ENCODE data around the gene VARS2.
"Not testable (repeated sequence)": the region's sequence is repeated elsewhere in the genome, so short reads cannot be mapped to it uniquely, and the experiment has no call there.

The VARS2 gene

GRCh38 chr6:30917487-30917886, 3.4 kb downstream of the VARS2 start:
- no peak for TF ChIP-seq CSRNP3 (CRISPR knock-in tag; IDR thresholded peaks at IDR 0.05)
- no peak for ATAC-seq

GRCh38 chr6:30918670-30919069, 4.6 kb downstream of the VARS2 start:
- ATAC-seq = no peak
- TF ChIP-seq ZNF8 (CRISPR knock-in tag; IDR thresholded peaks at IDR 0.05) = no peak

GRCh38 chr6:30922447-30922852, 8.4 kb downstream of the VARS2 start:
- no peak for ATAC-seq
- no peak for TF ChIP-seq TOX (CRISPR knock-in tag; IDR thresholded peaks at IDR 0.05; ENCODE audit: borderline replicate concordance)
- TF ChIP-seq ZFP30 (CRISPR knock-in tag; IDR thresholded peaks at IDR 0.05) = no peak
- TF ChIP-seq POU6F1 (CRISPR knock-in tag; IDR thresholded peaks at IDR 0.05; ENCODE audit: borderline replicate concordance, low read depth) = no peak
- TF ChIP-seq RARB (CRISPR knock-in tag; IDR thresholded peaks at IDR 0.05) = no peak
- TF ChIP-seq ZFP3 (CRISPR knock-in tag; IDR thresholded peaks at IDR 0.05) = no peak
- TF ChIP-seq ARNTL (CRISPR knock-in tag; IDR thresholded peaks at IDR 0.05; ENCODE audit: borderline replicate concordance, low read depth) = no peak
- no peak for TF ChIP-seq GLIS3 (CRISPR knock-in tag; IDR thresholded peaks at IDR 0.05)
- no peak for TF ChIP-seq ZNF70 (CRISPR knock-in tag; IDR thresholded peaks at IDR 0.05)
- no peak for TF ChIP-seq PPARA (CRISPR knock-in tag; IDR thresholded peaks at IDR 0.05; ENCODE audit: borderline replicate concordance)
- no peak for TF ChIP-seq SNAI2 (CRISPR knock-in tag; IDR thresholded peaks at IDR 0.05)
- TF ChIP-seq ZNF8 (CRISPR knock-in tag; IDR thresholded peaks at IDR 0.05) = no peak
- TF ChIP-seq ZC3H10 (CRISPR knock-in tag; IDR thresholded peaks at IDR 0.05) = no peak
- no peak for TF ChIP-seq CSDC2 (CRISPR knock-in tag; IDR thresholded peaks at IDR 0.05)
- no peak for TF ChIP-seq CREB5 (CRISPR knock-in tag; IDR thresholded peaks at IDR 0.05; ENCODE audit: low read depth)
- no peak for TF ChIP-seq CSRNP3 (CRISPR knock-in tag; IDR thresholded peaks at IDR 0.05)
- TF ChIP-seq OSR1 (CRISPR knock-in tag; IDR thresholded peaks at IDR 0.05) = no peak
- TF ChIP-seq ZNF565 (CRISPR knock-in tag; conservative IDR thresholded peaks at IDR 0.05; ENCODE audit: low read depth) = no peak
- no peak for TF ChIP-seq ESRRG (CRISPR knock-in tag; IDR thresholded peaks at IDR 0.05)
- TF ChIP-seq BACH2 (CRISPR knock-in tag; IDR thresholded peaks at IDR 0.05; ENCODE audit: borderline replicate concordance) = no peak

- not testable (repeated sequence) for ATAC-seq
Measured at GRCh38 chr6:30924040-30924627, 10.1 kb downstream of the VARS2 start.

- peak; percentile 15; the same call in 2 of the 3 replicates for ATAC-seq
- TF ChIP-seq GLIS3 (CRISPR knock-in tag; IDR thresholded peaks at IDR 0.05) (no peak), ESRRG (CRISPR knock-in tag; IDR thresholded peaks at IDR 0.05) (no peak), PPARA (CRISPR knock-in tag; IDR thresholded peaks at IDR 0.05; ENCODE audit: borderline replicate concordance) (no peak), OSR1 (CRISPR knock-in tag; IDR thresholded peaks at IDR 0.05) (no peak), BACH2 (CRISPR knock-in tag; IDR thresholded peaks at IDR 0.05; ENCODE audit: borderline replicate concordance) (no peak), CREB5 (CRISPR knock-in tag; IDR thresholded peaks at IDR 0.05; ENCODE audit: low read depth) (no peak), ARNTL (CRISPR knock-in tag; IDR thresholded peaks at IDR 0.05; ENCODE audit: borderline replicate concordance, low read depth) (no peak), TOX (CRISPR knock-in tag; IDR thresholded peaks at IDR 0.05; ENCODE audit: borderline replicate concordance) (no peak), PATZ1 (CRISPR knock-in tag; IDR thresholded peaks at IDR 0.05; ENCODE audit: borderline replicate concordance) (no peak), ISL1 (CRISPR knock-in tag; IDR thresholded peaks at IDR 0.05) (no peak), ZFP30 (CRISPR knock-in tag; IDR thresholded peaks at IDR 0.05) (no peak), ZNF565 (CRISPR knock-in tag; conservative IDR thresholded peaks at IDR 0.05; ENCODE audit: low read depth) (no peak), ZC3H10 (CRISPR knock-in tag; IDR thresholded peaks at IDR 0.05) (no peak), CSRNP3 (CRISPR knock-in tag; IDR thresholded peaks at IDR 0.05) (no peak), CSDC2 (CRISPR knock-in tag; IDR thresholded peaks at IDR 0.05) (no peak), SNAI2 (CRISPR knock-in tag; IDR thresholded peaks at IDR 0.05) (no peak), ZFP3 (CRISPR knock-in tag; IDR thresholded peaks at IDR 0.05) (no peak), ZNF70 (CRISPR knock-in tag; IDR thresholded peaks at IDR 0.05) (no peak), TCF4 (CRISPR knock-in tag; IDR thresholded peaks at IDR 0.05; ENCODE audit: borderline replicate concordance) (no peak)
Measured at GRCh38 chr6:30926644-30927043, 12.6 kb downstream of the VARS2 start.

All from SK-N-SH treated with all-trans-retinoic acid at 6 μM for 48 hours (cell line).